NCI-H1930 (cell line): ENCODE data around the gene GLTPD2.

Experiments used
- DNase-seq, 2 experiments: peaks; one replicate each; lab custom pipeline; 2025; lab: John Stamatoyannopoulos, UW

GLTPD2 gene

DNA sequence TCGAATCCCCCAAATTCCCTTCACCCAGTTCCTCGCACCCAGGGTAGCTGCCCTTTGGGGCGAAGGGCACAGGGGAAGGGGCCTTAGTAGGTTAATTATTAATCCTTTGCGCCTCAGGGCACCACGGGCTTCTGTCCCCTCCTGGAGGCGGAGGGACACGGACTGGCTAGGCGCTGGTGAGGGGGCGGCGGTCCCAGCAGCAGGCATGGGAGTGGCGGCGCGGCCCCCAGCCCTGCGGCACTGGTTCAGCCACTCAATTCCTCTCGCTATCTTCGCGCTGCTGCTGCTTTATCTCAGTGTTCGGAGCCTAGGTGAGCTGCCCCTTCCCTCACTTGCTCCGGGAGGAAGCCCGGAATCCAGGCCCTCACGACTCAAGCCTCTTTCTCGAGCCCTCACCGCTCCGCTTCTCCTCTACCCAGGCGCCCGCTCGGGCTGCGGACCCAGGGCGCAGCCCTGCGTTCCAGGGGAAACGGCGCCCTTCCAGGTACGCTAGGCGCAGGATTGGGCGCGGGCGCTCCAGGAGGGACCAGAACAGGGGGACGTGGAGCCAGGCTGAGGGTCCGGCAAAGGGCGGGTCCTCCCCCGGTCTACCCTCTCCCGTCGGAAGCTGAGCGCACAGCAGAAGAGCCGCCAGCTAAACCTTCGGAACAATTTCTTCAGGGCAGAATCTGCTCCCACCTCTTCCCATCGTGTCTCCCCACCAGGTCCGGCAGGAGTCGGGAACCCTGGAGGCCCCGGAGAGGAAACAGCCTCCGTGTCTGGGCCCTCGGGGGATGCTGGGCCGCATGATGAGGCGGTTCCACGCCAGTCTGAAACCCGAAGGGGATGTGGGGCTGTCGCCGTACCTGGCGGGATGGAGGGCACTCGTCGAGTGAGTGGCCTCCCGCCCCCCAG is at the start of gene GLTPD2:
Gene GLTPD2, plus strand, starts transcription at position 158 of the 894 bp plus-strand sequence. Its CDS starts 48 bp downstream, at position 206.
- no peak for DNase-seq

GRCh38 chr17:4739122-4740024 is 49.4 kb upstream of the GLTPD2 start, which contains the start of the genes CXCL16 and ZMYND15:
Gene CXCL16 (minus strand): TSS chr17:4739928. CDS start chr17:4739339, 589 bp downstream.
Gene ZMYND15 (plus strand): TSS chr17:4739833. CDS start chr17:4740549, 716 bp downstream.
- DNase-seq, result peak in 1 of 2 experiments; percentile 18

- DNase-seq, result no peak
Observed at GRCh38 chr17:4740025-4740351, 48.8 kb upstream of the GLTPD2 start.

DNA sequence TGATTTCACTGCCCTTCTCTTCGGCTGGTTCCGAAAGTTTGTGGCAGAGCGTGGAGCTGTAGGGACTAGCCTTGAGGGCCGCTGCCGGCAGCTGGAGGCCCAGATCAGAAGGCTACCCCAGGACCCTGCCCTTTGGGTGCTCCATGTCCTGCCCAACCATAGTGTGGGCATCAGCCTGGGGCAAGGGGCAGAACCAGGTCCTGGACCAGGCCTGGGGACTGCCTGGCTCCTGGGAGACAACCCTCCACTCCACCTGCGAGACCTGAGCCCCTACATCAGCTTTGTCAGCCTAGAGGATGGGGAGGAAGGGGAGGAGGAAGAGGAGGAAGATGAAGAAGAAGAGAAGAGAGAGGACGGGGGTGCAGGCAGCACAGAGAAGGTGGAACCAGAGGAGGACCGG is 48.2 kb upstream of the GLTPD2 start:
- DNase-seq, result no peak

DNA sequence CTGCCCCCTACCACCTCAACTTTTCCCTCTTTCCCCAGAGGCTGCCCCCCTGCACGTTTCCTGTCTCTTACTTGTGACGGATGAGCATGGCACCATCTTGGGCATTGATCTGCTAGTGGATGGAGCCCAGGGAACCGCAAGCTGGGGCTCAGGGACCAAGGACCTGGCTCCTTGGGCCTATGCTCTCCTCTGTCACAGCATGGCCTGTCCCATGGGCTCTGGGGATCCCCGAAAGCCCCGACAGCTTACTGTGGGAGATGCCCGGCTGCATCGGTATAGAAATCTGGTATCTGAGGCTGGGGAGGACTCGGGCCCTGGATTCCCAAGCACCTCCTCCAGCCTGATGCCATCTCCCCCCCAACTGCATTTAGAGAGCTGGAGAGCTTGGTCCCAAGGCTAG is 47.2 kb upstream of the GLTPD2 start:
- DNase-seq, result no peak

GRCh38 chr17:4742133-4742532 is 46.6 kb upstream of the GLTPD2 start:
- DNase-seq, result no peak

DNA sequence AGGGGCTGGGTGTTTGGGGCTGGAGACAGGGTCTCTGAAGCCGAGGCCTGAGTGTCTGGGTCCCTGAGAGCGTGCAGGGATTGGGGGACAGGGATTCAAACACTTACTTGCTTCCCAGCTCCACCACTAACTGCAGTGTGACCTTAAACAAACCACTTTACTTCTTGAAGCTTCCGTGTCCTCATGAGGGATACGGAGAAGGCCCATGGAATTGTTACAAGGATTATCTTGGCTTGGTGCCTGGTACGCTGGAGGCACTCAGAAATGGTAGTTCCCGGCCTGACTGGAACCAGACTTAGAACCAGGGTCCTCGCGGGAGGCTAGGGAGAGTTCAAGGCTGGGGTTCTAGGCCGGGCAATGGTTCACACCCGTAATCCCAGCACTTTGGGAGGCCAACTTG is 46.1 kb upstream of the GLTPD2 start:
- no peak for DNase-seq

DNA sequence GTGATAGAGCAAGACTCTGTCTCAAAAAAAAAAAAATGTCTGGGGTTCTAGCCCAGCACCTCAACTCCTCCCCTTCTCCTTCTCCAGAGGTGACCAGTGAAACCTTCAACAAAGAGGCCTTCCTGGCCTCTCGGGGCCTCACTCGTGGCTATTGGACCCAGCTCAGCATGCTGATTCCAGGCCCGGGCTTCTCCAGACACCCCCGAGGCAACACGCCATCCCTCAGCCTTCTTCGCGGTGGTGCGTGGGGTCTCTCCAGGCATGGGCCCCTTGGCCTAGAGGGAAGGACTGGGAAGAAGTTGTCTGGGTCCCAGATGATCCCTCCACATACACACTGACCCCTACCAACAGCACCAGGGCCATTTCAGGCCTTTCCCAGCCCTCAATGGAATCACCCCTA is 45.5 kb upstream of the GLTPD2 start:
- no peak for DNase-seq

DNA sequence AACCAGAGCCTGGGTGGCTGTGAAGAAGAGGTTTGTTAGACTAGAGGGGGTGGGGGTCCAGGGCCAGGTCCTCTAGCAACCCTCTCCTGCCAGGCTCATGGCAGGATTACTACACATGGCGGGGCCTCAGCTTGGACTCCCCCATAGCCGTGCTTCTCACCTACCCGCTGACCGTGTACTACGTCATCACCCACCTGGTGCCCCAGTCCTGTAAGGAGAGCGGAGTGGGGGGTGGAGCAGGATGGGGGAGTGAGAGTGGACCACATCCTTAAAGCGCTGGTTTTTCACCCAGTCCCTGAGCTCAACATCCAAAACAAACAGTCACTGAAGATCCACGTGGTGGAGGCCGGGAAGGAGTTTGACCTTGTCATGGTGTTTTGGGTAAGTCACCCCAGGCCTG is 44.9 kb upstream of the GLTPD2 start:
- DNase-seq, result no peak

DNA sequence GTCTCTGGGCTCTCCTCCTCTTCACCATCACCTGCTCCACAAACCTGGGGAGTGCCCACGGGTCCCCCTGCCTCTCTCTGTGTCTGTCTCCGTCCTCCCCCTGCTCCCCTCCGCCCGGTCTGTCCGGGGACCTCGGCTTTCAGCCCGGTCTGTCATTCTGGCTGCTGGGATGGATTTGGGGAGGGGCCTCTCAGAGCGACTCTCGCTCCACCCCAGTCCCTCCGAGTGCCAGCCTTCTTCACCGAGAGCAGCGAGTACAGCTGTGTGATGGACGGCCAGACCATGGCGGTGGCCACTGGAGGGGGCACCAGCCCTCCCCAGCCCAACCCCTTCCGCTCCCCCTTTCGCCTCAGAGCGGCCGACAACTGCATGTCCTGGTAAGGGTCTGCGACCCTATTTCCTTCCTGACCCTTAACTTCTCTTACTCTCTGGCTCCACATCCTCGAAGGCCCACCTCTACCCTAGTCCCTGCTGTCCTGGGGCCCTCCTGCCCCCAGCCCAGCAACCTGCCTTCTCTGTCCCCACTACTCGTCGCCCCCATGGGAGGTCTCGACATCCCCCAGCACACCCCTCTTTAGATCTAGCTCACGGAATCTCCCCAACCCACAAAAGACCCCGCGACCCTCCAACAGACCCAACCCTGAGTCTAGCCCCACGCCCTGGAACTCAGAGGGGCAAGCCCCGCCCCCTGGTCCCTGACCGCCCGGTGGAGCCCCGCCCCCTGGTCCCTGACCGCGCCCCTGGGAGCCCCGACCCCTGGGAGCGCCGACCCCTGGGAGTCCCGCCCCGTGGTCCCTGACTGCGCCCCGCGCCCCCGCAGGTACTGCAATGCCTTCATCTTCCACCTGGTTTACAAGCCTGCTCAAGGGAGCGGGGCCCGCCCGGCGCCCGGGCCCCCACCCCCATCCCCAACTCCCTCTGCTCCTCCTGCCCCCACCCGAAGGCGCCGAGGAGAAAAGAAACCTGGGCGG is 43.5 kb upstream of the GLTPD2 start:
- no peak for DNase-seq

DNA sequence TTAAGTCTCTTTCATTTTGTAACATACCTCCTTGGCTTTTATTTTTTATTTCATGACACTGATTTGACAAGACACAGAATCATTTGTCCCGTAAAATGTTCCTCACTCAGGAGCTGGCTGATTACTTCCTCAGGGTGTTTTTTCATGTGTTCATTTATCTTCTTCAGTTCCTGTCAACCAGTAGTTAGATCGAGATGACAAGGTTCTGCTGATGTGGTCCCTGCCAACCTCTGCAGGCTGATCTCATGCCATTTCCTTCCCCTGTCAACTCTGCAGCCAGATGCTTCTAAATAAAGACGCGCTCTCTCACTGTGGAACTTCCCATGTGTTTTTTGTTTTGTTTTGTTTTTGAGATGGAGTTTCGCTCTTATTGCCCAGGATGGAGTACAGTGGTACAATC is 40.9 kb upstream of the GLTPD2 start:
- no peak for DNase-seq

GRCh38 chr17:4748686-4749085 is 40.1 kb upstream of the GLTPD2 start:
- DNase-seq, result no peak

- DNase-seq, result no peak
Observed at GRCh38 chr17:4750606-4751005, 38.2 kb upstream of the GLTPD2 start.

- no peak for DNase-seq
Observed at GRCh38 chr17:4751932-4752331, 36.8 kb upstream of the GLTPD2 start.

DNA sequence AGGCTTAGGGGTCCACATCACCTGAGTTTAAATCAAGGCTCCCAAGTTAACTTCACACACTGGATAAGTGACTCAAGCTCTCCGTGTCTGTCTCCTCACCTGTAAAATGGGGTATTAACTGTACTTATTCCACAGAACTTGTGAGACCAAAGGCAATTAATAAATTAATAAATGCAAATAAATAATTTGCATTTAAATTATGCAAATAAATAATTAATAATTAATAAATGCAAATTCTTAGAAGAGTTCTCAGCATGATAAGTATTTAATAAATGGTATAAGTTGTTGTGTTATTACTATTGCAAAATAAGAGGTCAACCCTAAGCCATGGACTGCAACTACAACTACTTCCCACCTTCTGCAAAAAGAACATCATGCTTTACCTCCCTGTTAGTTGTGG is 35.4 kb upstream of the GLTPD2 start:
- no peak for DNase-seq

DNA sequence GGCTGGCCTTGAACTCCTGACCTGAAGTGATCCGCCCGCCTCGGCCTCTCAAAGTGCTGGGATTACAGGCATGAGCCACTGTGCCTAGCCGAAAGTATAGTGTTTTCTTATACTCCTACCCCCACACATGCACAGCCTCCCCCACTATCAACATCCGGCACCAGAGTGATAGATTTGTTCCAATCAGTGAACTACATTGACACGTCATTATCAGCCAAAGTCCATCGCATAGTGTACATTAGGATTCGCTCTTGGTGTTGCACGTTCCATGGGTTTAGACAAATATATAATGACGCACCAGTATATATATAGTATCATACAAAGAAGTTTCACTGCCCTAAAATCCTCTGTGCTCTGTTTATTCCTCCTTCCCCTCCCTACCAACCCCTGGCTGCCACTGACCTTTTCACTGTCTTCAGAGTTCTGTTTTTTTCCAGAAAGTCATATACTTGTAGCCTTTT is 29.0 kb upstream of the GLTPD2 start:
- no peak for DNase-seq

- no peak for DNase-seq
Observed at GRCh38 chr17:4764595-4764994, 24.2 kb upstream of the GLTPD2 start.

GRCh38 chr17:4766201-4766600 is 22.6 kb upstream of the GLTPD2 start:
- DNase-seq, result no peak

- DNase-seq, result no peak
Observed at GRCh38 chr17:4766723-4767122, 22.0 kb upstream of the GLTPD2 start.

DNA sequence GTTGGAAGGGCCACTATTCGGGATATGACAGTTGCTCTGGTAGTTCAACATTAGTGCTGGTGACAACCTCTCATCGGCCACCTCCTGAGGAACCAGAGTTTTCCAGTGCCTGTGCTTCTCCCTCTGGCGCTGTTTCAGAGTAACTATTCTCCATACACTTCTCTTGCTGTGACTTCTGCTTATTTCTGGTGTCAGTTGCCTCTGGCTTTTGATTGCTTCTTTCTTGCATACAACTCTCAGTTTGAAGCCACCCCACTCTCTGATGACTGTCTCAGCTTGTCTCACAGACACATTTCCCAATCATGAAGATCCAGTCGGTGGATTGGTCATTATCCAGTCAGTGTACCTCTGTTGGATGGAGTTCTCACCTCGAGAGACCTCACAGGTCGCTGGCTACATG is 20.5 kb upstream of the GLTPD2 start:
- DNase-seq, result no peak

- no peak for DNase-seq
Observed at GRCh38 chr17:4769628-4770027, 19.1 kb upstream of the GLTPD2 start.
